IPS-18a (cell line): ENCODE measurements around the gene AFMID.
"Not testable (repeated sequence)": the region's sequence is repeated elsewhere in the genome, so short reads cannot be mapped to it uniquely, and the experiment has no call there.

Source experiments
- H3K27ac ChIP-seq: one replicate; pipeline ENCODE4 v1.5.1; 2013; ENCODE audit warnings: low read length
- H3K27me3 ChIP-seq: one replicate; pipeline ENCODE4 v1.6.1; 2013; ENCODE audit warnings: mild to moderate bottlenecking, low read length; ENCODE audit not compliant: control insufficient read depth, insufficient read depth
- H3K36me3 ChIP-seq: one replicate; pipeline ENCODE4 v1.6.1; 2013; ENCODE audit warnings: low read depth, low read length; ENCODE audit not compliant: control insufficient read depth
- H3K4me1 ChIP-seq: one replicate; pipeline ENCODE4 v1.6.1; 2013; ENCODE audit warnings: low read depth, low read length; ENCODE audit not compliant: control insufficient read depth
- H3K4me3 ChIP-seq: one replicate; pipeline ENCODE4 v1.5.1; 2013; ENCODE audit warnings: low read length
- H3K9ac ChIP-seq: one replicate; pipeline ENCODE4 v1.6.1; 2013; ENCODE audit warnings: mild to moderate bottlenecking, low read length, moderate library complexity
- H3K9me3 ChIP-seq: one replicate; pipeline ENCODE4 v1.6.1; 2013; ENCODE audit warnings: low read depth, low read length; ENCODE audit not compliant: control insufficient read depth

AFMID gene

DNA sequence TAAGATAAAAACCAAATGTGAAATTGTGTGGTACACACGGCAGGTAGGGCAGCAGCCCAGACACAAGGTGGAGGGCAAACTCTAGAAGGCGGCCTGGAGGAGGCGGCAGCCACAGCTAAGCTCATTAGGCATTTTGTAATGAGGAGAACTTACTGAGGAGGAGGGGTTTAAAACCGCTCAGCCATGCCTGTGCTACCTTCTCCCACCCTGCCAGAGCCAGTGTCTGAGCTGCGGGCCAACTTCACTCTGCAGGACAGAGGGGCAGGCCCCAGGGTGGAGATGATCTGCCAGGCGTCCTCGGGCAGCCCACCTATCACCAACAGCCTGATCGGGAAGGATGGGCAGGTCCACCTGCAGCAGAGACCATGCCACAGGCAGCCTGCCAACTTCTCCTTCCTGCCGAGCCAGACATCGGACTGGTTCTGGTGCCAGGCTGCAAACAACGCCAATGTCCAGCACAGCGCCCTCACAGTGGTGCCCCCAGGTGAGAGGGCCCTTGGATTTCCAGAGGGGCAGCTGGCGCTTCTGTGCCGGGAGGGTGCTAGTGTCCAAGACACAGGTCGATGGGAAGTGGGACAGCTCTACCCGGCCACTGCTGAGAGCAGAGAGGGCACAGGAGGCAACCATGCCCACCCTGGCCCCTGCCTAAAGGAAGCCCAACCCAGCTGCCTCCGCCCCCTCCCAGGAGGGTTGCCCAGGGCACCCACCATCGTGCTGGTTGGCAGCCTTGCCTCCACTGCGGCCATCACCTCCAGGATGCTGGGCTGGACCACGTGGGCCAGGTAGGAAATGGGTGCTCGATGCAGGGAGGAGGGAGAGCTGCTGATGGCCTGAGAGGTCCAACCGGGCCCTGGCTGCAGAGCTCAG is 23.0 kb upstream of the AFMID start:
- no peaks in the 10 kb centered on the region for H3K27me3 ChIP-seq
- no peaks in the 10 kb centered on the region for H3K4me1 ChIP-seq
- H3K27ac ChIP-seq = no peak overlapping the region
- H3K9me3 ChIP-seq = no peaks in the 10 kb centered on the region
- H3K4me3 ChIP-seq = no peak overlapping the region
- H3K36me3 ChIP-seq = no peaks in the 10 kb centered on the region
- H3K9ac ChIP-seq = no peak overlapping the region

DNA sequence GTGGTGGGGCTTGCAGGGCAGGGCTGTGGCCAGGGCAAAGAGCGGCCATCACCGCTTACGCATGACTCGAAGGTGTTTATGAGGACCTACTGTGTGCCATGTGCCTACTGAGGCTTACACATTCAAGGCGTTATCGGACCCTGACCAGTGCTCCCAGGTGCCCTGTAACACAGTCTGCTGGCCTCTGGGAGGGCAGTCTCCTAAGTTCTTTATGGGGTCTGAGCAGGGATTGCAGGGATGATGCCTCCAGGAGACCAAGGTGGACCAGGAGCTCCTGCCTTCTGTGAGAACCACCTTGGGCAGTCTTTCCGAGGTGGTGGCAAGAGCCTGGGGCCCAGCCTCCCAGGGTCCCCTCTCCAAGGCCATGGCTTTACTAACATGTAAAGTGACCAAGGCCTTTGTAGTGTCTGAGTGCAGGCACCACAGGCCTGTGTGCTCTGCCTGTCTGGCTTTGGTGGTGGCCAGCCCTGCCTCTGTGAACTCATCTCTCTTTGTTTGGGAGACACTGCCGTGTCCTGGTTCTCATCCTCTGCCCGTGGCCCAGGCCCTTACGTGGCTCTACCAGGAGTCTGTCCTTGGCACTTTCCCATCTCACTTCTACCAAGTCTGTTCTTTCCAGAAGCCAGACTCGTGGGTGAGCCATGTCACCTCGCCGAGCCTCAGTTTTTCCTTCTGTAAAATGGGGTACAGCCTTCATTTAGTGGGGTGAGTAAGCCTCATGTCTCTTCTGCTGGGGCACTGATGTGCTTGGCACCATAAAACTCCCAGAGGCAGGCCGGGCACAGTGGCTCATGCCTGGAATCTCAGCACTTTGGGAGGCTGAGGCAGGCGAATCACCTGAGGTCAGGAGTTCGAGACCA is 22.2 kb upstream of the AFMID start:
- H3K27me3 ChIP-seq = no peaks in the 10 kb centered on the region
- H3K4me1 ChIP-seq = no peaks in the 10 kb centered on the region
- H3K4me3 ChIP-seq = no peak overlapping the region
- no peak overlapping the region for H3K9ac ChIP-seq
- H3K27ac ChIP-seq = no peak overlapping the region
- H3K36me3 ChIP-seq = no peaks in the 10 kb centered on the region
- H3K9me3 ChIP-seq = no peaks in the 10 kb centered on the region

DNA sequence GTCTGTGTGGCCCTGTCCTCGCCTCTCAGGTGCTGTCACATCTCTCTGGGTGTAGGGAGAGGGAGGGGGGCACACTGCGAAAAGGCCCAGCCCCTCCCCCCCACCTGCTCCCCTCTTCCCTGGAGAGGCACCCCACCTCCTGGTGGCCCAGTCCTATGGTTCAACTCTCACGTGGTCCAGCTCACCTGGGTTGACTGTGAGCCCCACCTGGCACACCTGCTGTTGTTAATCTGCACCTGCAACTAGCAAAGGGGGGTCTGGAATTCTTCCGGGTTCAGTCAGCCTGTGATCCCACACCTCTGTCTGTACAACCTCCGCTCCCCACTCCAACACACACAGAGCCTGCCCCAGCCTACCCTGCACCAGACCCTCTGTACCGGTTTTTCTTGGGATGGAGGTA is 20.7 kb upstream of the AFMID start:
- Histone ChIP-seq H3K27me3 (no peaks in the 10 kb centered on the region), H3K9ac (no peak overlapping the region), H3K4me3 (no peak overlapping the region), H3K27ac (no peak overlapping the region), H3K36me3 (no peaks in the 10 kb centered on the region), H3K4me1 (no peaks in the 10 kb centered on the region), H3K9me3 (no peaks in the 10 kb centered on the region)

DNA sequence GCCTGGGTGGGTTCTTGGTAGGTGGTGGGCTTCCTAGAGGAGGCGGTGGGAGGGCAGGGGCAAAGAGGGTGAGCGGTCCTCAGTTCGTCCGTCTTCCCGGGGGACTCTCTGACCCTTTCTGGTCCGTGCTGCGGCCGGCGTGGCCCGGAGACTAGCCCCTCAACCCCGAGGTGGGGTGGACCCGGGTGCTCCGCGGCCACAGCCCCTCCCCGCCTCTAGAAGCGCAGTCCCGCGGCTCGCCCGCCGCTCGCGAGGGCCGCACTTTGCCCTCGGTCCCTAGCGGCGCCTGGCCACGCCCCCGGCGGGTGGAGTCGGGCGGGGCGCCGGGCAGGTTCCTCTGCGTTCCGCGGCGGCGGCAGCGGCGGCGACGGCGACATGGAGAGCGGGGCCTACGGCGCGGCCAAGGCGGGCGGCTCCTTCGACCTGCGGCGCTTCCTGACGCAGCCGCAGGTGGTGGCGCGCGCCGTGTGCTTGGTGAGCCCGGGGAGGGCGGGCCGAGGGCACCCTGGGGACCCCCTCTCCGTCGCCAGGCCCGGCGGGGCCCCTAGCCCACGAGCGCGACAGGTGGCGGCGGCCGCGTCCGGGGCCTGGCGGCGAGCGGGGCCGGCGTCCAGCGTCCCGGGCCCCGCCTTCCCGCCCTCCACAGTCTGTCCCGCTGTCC is 18.8 kb upstream of the AFMID start, which contains the start of gene SYNGR2:
TSS of gene SYNGR2 (plus strand) at position 340 of the 661 bp plus-strand sequence. CDS start at position 376, 36 bp downstream.
- H3K9ac ChIP-seq = no peak within 1 kb of the TSS
- no peaks in the 10 kb centered on the region for H3K27me3 ChIP-seq
- H3K4me3 ChIP-seq = peak within 1 kb of the TSS; percentile 58
- peaks cover 12% of the 10 kb centered on the region for H3K4me1 ChIP-seq
- H3K36me3 ChIP-seq = peaks cover 4% of the 10 kb centered on the region
- no peak within 1 kb of the TSS for H3K27ac ChIP-seq
- H3K9me3 ChIP-seq = no peaks in the 10 kb centered on the region

DNA sequence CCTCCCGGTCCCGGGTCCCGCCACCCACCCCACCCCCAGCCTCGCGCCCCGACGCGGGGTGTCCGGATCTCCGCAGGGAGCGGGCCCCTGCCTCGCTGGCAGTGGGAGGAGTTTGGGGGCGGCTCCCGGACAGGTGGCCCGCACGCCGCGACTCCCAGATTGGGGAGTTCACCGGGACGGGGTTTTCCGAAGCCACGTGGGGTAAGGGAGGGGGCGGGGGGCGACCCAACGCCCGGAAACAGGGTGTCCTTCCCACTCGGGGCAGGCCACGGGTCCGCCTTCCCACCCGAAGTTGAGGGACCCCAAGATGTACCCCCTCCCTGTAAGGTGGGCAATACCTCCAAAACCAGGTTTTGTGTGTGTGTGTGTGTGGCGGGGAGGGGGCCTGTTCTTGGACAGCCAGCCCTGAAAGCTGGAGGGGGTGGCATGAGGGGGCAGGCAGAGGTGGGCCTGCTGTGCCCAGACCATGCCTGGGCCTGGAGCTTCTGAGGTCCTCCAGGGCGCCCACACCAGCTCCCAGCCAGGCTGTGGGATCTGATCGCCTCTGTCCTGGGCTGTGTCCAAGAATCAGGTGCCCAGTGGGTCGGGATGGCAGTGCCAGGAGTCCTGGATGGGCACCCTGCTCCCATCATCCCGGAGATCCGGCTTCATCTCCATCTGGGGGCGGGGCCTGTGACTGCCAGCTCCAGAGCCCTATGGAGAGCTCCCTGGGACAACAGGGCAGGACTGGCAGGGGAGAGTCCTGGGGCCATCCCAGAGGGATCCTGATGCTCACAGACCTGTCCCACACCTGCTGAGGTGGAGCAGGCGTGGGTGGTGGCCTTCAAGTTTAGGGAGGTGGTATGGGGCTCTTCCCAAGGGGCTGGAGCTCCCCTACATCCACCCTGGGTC is 18.0 kb upstream of the AFMID start:
- peaks cover 8% of the 10 kb centered on the region for H3K36me3 ChIP-seq
- H3K27ac ChIP-seq = no peak overlapping the region
- H3K27me3 ChIP-seq = no peaks in the 10 kb centered on the region
- peaks cover 12% of the 10 kb centered on the region for H3K4me1 ChIP-seq
- no peak overlapping the region for H3K9ac ChIP-seq
- peak overlapping the region; percentile 58 for H3K4me3 ChIP-seq
- H3K9me3 ChIP-seq = no peaks in the 10 kb centered on the region

DNA sequence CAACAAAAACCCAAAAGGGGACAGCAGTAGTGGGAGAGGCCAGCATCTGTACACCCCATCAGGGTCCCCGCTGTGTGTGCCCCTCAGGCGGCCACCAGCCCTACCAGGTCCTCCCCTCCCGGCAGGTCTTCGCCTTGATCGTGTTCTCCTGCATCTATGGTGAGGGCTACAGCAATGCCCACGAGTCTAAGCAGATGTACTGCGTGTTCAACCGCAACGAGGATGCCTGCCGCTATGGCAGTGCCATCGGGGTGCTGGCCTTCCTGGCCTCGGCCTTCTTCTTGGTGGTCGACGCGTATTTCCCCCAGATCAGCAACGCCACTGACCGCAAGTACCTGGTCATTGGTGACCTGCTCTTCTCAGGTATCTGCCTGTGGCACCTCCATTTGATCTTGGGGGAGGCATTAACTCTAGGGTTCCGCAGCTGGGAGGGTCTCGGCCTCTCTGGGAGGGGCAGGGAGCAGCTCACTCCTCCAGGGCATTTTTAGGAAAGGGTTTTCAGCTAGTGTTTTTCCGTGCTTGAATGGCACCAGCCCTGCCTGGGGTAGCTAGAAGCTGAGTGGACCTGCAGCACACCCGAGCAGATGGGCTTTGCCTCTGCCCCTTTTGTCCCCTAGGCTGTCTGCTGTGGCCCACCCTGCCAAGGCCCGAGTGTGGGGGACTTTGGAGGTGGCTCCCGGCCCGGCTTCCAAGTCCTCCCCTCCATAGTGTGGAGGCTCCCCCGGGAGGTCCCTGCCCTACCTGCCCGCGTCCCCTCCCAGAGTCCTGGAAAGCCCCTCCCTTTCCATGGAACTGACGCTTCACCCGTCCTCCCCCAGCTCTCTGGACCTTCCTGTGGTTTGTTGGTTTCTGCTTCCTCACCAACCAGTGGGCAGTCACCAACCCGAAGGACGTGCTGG is 16.2 kb upstream of the AFMID start:
- peaks cover 12% of the 10 kb centered on the region for H3K4me1 ChIP-seq
- no peaks in the 10 kb centered on the region for H3K27me3 ChIP-seq
- no peaks in the 10 kb centered on the region for H3K9me3 ChIP-seq
- no peak overlapping the region for H3K9ac ChIP-seq
- no peak overlapping the region for H3K4me3 ChIP-seq
- peaks cover 22% of the 10 kb centered on the region for H3K36me3 ChIP-seq
- H3K27ac ChIP-seq = no peak overlapping the region

DNA sequence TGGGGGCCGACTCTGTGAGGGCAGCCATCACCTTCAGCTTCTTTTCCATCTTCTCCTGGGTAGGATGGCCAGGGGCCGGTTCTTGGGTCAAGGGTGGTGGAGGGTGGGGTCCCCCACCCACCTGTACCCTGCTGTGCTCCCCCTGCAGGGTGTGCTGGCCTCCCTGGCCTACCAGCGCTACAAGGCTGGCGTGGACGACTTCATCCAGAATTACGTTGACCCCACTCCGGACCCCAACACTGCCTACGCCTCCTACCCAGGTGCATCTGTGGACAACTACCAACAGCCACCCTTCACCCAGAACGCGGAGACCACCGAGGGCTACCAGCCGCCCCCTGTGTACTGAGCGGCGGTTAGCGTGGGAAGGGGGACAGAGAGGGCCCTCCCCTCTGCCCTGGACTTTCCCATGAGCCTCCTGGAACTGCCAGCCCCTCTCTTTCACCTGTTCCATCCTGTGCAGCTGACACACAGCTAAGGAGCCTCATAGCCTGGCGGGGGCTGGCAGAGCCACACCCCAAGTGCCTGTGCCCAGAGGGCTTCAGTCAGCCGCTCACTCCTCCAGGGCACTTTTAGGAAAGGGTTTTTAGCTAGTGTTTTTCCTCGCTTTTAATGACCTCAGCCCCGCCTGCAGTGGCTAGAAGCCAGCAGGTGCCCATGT is 15.4 kb upstream of the AFMID start:
- not testable (repeated sequence) for H3K4me3 ChIP-seq, H3K27me3 ChIP-seq, H3K9ac ChIP-seq, H3K27ac ChIP-seq, H3K9me3 ChIP-seq
- H3K4me1 ChIP-seq = peaks cover 12% of the 10 kb centered on the region
- peaks cover 23% of the 10 kb centered on the region for H3K36me3 ChIP-seq

DNA sequence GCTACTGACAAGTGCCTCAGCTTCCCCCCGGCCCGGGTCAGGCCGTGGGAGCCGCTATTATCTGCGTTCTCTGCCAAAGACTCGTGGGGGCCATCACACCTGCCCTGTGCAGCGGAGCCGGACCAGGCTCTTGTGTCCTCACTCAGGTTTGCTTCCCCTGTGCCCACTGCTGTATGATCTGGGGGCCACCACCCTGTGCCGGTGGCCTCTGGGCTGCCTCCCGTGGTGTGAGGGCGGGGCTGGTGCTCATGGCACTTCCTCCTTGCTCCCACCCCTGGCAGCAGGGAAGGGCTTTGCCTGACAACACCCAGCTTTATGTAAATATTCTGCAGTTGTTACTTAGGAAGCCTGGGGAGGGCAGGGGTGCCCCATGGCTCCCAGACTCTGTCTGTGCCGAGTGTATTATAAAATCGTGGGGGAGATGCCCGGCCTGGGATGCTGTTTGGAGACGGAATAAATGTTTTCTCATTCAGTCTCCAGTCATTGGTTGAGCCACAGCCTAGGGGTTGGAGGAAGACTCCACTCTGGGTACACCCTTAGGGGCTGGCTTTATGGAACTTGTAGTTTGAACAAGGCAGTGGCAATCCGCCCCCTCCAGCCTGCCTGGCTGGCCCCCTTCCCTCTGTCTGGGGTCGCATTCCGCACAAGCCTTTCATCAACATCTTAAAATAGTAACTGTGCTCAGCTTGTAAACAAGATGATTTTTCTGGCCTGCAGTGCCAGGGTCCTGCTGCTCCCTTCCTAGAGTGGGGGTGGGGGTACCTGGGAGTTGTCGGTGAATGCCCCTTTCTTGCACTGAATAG is 14.7 kb upstream of the AFMID start:
- peaks cover 23% of the 10 kb centered on the region for H3K36me3 ChIP-seq

DNA sequence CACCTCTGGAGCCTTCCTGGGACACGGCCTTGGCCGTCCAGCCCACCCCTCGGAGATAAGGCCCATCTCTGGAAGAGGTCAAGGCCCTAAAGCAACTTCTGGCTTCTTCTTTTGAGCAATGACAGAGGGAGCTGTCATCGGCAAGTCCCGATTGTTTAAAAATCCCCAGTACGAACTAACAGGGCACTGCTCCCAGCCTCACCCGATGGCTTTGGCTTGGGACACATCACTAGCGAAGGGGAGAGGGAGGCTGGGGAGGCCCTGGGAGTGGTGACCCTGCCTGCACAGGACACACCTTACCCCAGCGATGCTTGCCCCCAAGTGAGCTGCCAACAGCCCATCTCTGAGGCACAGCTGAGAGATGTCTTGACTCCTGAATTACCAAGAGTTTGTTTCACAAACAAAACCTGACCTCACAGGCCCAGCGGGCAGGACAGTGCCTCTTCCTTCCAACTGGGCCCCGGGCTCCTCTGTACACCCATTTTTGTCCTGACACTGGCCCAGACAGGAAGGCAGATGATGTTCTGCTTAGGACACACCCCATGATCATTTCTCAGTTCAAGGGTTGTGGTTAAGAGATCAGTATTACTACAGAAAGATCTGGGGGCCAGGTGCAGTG is 14.0 kb upstream of the AFMID start:
- peaks cover 25% of the 10 kb centered on the region for H3K36me3 ChIP-seq
- no peak overlapping the region for H3K4me3 ChIP-seq

More for the DNA sequence above, 14.7 kb upstream of the AFMID start:
- Histone ChIP-seq H3K27ac (no peak overlapping the region), H3K27me3 (no peaks in the 10 kb centered on the region), H3K4me1 (peaks cover 12% of the 10 kb centered on the region), H3K9me3 (no peaks in the 10 kb centered on the region), H3K9ac (no peak overlapping the region), H3K4me3 (no peak overlapping the region)

More for the DNA sequence above, 14.0 kb upstream of the AFMID start:
- Histone ChIP-seq H3K27ac (no peak overlapping the region), H3K4me1 (peaks cover 12% of the 10 kb centered on the region), H3K27me3 (no peaks in the 10 kb centered on the region), H3K9me3 (no peaks in the 10 kb centered on the region), H3K9ac (no peak overlapping the region)
